Esophagus mucosa (tissue), 1 donor: ENCODE measurements around the gene SCPEP1. TPM values are rescaled to one million over a fixed set of nuclear protein-coding genes. Genes with fewer than 3 reads are reported as not detected.
"Not testable (repeated sequence)": the region's sequence is repeated elsewhere in the genome, so short reads cannot be mapped to it uniquely, and the experiment has no call there.

Source experiments
- ATAC-seq: fragments of 200-7000 bp; cut with Tn5 transposase; one replicate; pipeline ENCODE4 v1.9.1; 2020
- total RNA-seq: library from RNA; stranded (reverse); gene quantifications from one replicate; pipeline ENCODE4 v1.2.4, GENCODE V29; 2023
- donor health status: DM: yes; HTN: yes; CAD: no.

SCPEP1 gene
- total RNA-seq, 1 donor from 2014 or later, result 68.1 TPM

- ATAC-seq, result not testable (repeated sequence)
Measured at GRCh38 chr17:56965681-56966080, 12.2 kb upstream of the SCPEP1 start.

GRCh38 chr17:56966338-56966737 is 11.6 kb upstream of the SCPEP1 start:
- no peak for ATAC-seq

- no peak for ATAC-seq
Measured at GRCh38 chr17:56970974-56971373, 7.0 kb upstream of the SCPEP1 start.

GRCh38 chr17:56972111-56972730 is 5.7 kb upstream of the SCPEP1 start:
- no peak for ATAC-seq

GRCh38 chr17:56973520-56973919 is 4.4 kb upstream of the SCPEP1 start:
- peak; percentile 70 for ATAC-seq

GRCh38 chr17:56974055-56974454 is 3.9 kb upstream of the SCPEP1 start:
- ATAC-seq, result no peak

- ATAC-seq, result no peak
Measured at GRCh38 chr17:56975656-56976055, 2.3 kb upstream of the SCPEP1 start.

- ATAC-seq, result no peak
Measured at GRCh38 chr17:56976941-56977608, 856 bp upstream of the SCPEP1 start.

GRCh38 chr17:56978441-56979090 is 635 bp downstream of the SCPEP1 start:
- ATAC-seq, result no peak

GRCh38 chr17:56979091-56979480 is 1.2 kb downstream of the SCPEP1 start:
- ATAC-seq, result no peak

GRCh38 chr17:56980526-56980925 is 2.6 kb downstream of the SCPEP1 start:
- not testable (repeated sequence) for ATAC-seq

GRCh38 chr17:56982312-56982711 is 4.4 kb downstream of the SCPEP1 start:
- ATAC-seq, result peak; percentile 83

GRCh38 chr17:56983366-56983765 is 5.4 kb downstream of the SCPEP1 start:
- ATAC-seq, result no peak

- no peak for ATAC-seq
Measured at GRCh38 chr17:56985371-56986162, 7.6 kb downstream of the SCPEP1 start.

GRCh38 chr17:56987283-56987834 is 9.4 kb downstream of the SCPEP1 start:
- ATAC-seq, result no peak

- ATAC-seq, result no peak
Measured at GRCh38 chr17:56988901-56989572, 11.1 kb downstream of the SCPEP1 start.

- no peak for ATAC-seq
Measured at GRCh38 chr17:56992364-56992763, 14.4 kb downstream of the SCPEP1 start.

- no peak for ATAC-seq
Measured at GRCh38 chr17:56994009-56994792, 16.3 kb downstream of the SCPEP1 start.

GRCh38 chr17:56995766-56996165 is 17.8 kb downstream of the SCPEP1 start:
- no peak for ATAC-seq

- no peak for ATAC-seq
Measured at GRCh38 chr17:56997313-56997712, 19.4 kb downstream of the SCPEP1 start.

- ATAC-seq, result no peak
Measured at GRCh38 chr17:57001541-57001940, 23.6 kb downstream of the SCPEP1 start.
